Measurements from ENCODE around the gene SPAG7. TPM values are rescaled to one million over a fixed set of nuclear protein-coding genes. Genes with fewer than 3 reads are reported as not detected.

SPAG7 gene
- total RNA-seq, 2 experiments from 2014 or later, result 68.6 to 70.2 TPM

DNA sequence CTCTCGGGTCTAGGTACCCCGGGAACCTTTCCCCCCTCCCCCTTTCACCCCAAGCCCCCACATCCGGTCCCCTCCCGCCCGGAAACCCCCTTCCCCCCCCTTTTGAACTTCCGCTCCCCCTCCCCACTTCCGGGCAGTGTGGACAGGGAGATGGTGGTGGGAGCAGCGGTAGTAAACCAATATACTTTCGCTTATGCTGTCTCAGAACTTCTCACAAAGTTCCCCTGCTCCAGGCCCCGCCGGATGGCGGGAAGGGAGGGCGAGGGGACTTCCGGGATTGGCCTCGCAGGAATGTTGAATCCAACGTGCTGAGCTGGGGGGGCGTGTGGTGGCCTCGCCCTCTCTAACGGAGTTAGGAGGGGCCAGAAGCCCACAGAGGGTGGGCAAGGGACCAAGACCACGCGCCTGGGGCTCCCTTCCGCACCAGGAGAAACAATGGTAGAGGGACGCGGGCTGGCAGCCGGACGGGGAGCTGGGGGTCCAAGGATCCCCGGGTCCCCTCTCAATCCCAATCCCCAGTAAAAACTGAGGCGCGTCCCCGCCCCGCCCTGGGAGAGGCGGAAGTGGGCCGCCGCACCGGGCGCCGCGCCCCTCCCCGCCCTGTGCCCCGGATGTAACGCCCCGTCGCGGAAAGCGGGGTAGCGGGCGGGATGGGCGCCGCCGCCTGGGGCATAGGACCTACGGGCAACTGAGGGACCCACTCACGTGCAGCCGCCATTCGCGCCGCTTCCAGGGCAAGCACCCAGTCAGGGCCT lies 20.0 kb downstream of the SPAG7 start:
- peak overlapping the region; percentile 97 for H3K4me3 Mint-ChIP-seq
- peaks cover 45% of the 10 kb centered on the region for H3K36me3 Mint-ChIP-seq (ENCODE audit: low read depth)
- peak overlapping the region; percentile 99 for H3K27ac Mint-ChIP-seq
- intact Hi-C loops (cut with micrococcal nuclease), result loop anchor here (1.0 to 10.0 kb wide), 10 partner anchors 7 to 983 kb away; partner anchors contain the start of genes ARRB2, ATP2A3, CYB5D2 and INCA1
- CTCF ChIA-PET, result no interaction called here
- no peaks in the 10 kb centered on the region for H3K27me3 Mint-ChIP-seq (ENCODE audit: low read depth)
- H3K9me3 Mint-ChIP-seq, result no peaks in the 10 kb centered on the region
- peak; percentile 84 for DNase-seq
- peaks cover 49% of the 10 kb centered on the region for H3K4me1 Mint-ChIP-seq (ENCODE audit: low read depth)

DNA sequence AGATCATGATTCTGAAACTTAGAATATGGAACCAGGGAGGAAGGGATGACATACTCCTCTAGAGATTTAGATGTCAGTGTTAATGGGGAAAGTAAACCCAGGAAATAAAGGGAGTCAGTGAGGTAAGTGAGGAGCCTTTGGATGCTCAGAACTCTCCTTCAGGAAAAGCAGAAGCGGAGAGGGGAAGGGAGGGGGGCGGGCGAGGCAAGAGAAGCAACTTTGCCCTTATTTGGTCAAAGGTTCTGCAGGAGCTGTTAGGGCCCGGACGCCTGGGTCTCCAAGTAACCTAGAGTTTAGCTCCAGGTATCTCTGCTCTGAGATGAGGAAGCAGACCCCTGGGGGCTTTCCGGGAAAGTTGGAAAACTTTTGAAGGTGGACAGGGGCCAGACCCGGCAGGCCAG lies 20.6 kb downstream of the SPAG7 start:
- H3K27me3 Mint-ChIP-seq (ENCODE audit: low read depth), result no peaks in the 10 kb centered on the region

DNA sequence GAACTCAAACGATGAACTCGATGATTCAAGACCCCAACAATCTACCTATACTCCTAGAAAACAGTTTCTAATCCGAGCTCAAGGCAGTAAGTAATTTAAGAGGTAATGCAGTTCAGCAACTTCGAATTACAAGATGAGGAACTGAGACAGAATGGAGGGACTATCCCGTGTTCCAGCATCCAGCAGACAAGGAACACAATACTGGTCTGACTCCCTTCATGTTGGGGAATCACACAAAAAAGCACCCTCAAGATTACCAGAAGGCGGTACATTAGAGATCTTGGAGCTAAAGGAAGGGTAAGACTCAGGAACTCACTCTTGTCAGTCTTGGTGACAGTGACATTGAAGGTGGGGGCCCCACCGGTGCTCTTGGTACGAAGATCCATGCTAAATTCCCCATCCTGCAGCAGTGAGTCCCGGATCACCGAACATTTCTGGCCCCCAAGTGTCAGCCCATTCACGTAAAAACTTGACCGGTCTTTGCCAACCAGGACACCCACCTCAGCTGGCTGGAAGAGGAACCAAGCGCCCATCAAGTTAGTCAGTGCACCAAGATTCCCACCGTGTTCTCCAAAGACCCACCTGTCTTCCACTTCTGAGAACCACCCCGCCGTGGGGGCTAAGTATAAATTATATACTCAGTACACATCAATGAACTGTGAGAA lies 21.2 kb downstream of the SPAG7 start:
- CTCF ChIA-PET, result interaction anchor here (1.0 to 1.3 kb wide), 2 partner anchors 10 to 23 kb away, joined by 3 read pairs; no protein-coding TSS in a partner anchor
- no peak for DNase-seq
- Mint-ChIP-seq H3K9me3 (no peaks in the 10 kb centered on the region), H3K36me3 (ENCODE audit: low read depth) (peaks cover 55% of the 10 kb centered on the region), H3K27me3 (ENCODE audit: low read depth) (no peaks in the 10 kb centered on the region), H3K4me3 (peak overlapping the region; percentile 97), H3K4me1 (ENCODE audit: low read depth) (peaks cover 59% of the 10 kb centered on the region), H3K27ac (peak overlapping the region; percentile 99)
- intact Hi-C loops (cut with micrococcal nuclease), result loop anchor here (2.0 to 10.0 kb wide), 4 partner anchors 338 to 982 kb away; partner anchors contain the start of genes ATP2A3, CYB5D2, RABEP1 and UBE2G1

More for the DNA sequence above, 20.6 kb downstream of the SPAG7 start:
- no peak for DNase-seq
- H3K4me1 Mint-ChIP-seq (ENCODE audit: low read depth), result peaks cover 54% of the 10 kb centered on the region
- intact Hi-C loops (cut with micrococcal nuclease), result loop anchor here (2.0 to 10.0 kb wide), 4 partner anchors 338 to 982 kb away; partner anchors contain the start of genes ATP2A3, CYB5D2, RABEP1 and UBE2G1
- H3K9me3 Mint-ChIP-seq, result no peaks in the 10 kb centered on the region
- H3K4me3 Mint-ChIP-seq, result peak overlapping the region; percentile 97
- CTCF ChIA-PET, result interaction anchor here (1.0 kb wide), 1 partner anchor 9 kb away, joined by 3 read pairs; no protein-coding TSS in a partner anchor
- H3K36me3 Mint-ChIP-seq (ENCODE audit: low read depth), result peaks cover 50% of the 10 kb centered on the region
- H3K27ac Mint-ChIP-seq, result peak overlapping the region; percentile 99

DNA sequence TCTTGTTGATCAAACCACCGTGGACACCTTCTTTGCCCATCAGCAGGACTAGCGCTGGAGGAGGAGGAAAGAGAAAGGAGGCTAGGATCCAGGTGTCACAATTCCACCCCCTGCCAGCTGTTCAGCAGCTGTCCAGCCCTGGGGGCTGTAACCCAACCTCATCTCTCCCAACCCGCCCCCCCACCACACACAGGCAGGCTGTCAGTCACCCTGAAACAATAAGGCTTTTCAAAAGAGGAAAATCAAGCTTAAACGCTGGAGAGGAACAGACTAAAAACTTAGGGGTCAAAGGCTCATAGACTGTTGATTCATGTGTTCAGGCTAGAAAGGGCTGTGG lies 21.7 kb downstream of the SPAG7 start:
- no peaks in the 10 kb centered on the region for H3K27me3 Mint-ChIP-seq (ENCODE audit: low read depth)

DNA sequence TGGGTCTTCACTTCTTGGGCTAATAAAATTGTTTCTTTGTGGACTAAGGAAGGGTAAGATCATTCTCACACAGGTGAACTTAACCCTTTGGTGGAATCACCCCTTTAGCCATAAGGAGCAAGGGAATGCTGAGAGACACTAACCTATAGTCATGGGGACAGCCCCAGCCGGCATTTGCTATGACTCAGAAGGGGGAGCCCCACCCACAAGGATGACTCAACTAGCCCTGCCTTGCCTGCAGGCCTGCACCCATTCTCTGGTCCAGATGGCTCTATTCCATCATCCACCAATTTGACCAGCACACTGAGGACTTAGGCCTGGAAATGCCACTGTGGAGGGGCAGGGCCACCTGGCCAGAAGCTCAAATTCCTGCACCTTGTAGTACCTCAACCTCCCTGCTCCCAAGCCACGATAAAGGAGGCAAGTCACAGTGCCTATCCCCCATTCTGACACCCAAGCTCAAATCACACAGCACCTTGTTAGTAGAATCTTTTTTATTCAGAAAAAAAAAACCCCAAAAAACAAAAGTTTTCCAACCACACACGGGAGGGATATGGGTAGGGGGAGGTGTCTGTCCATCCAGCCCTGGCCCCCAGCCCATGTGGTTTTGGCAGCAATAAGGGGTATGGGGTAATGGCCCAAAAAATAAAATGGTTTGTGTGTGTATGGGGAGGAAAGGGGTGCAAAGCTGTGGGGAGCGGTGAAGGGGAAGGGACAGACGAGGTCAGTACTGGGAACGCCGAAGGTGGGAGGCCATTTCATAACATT lies 22.3 kb downstream of the SPAG7 start:
- H3K27me3 Mint-ChIP-seq (ENCODE audit: low read depth), result no peaks in the 10 kb centered on the region
- intact Hi-C loops (cut with micrococcal nuclease), result loop anchor here (5.0 to 10.0 kb wide), 3 partner anchors 339 to 981 kb away; partner anchors contain the start of genes ATP2A3, CYB5D2, RABEP1 and ZZEF1
- H3K36me3 Mint-ChIP-seq (ENCODE audit: low read depth), result peaks cover 66% of the 10 kb centered on the region
- CTCF ChIA-PET, result interaction anchor here (1.3 kb wide), 1 partner anchor 24 kb away, joined by 3 read pairs; no protein-coding TSS in a partner anchor
- peak; percentile 95 for DNase-seq
- H3K27ac Mint-ChIP-seq, result peak overlapping the region; percentile 99
- peaks cover 55% of the 10 kb centered on the region for H3K4me1 Mint-ChIP-seq (ENCODE audit: low read depth)
- peak overlapping the region; percentile 97 for H3K4me3 Mint-ChIP-seq
- no peaks in the 10 kb centered on the region for H3K9me3 Mint-ChIP-seq

More for the DNA sequence above, 21.7 kb downstream of the SPAG7 start:
- Mint-ChIP-seq H3K27ac (peak overlapping the region; percentile 99), H3K4me3 (peak overlapping the region; percentile 97), H3K9me3 (no peaks in the 10 kb centered on the region), H3K4me1 (ENCODE audit: low read depth) (peaks cover 59% of the 10 kb centered on the region), H3K36me3 (ENCODE audit: low read depth) (peaks cover 61% of the 10 kb centered on the region)
- CTCF ChIA-PET, result interaction anchor here (1.0 to 1.3 kb wide), 2 partner anchors 10 to 23 kb away, joined by 3 read pairs; no protein-coding TSS in a partner anchor
- DNase-seq, result no peak
- intact Hi-C loops (cut with micrococcal nuclease), result loop anchor here (2.0 to 10.0 kb wide), 4 partner anchors 339 to 981 kb away; partner anchors contain the start of genes ATP2A3, CYB5D2, RABEP1 and UBE2G1

DNA sequence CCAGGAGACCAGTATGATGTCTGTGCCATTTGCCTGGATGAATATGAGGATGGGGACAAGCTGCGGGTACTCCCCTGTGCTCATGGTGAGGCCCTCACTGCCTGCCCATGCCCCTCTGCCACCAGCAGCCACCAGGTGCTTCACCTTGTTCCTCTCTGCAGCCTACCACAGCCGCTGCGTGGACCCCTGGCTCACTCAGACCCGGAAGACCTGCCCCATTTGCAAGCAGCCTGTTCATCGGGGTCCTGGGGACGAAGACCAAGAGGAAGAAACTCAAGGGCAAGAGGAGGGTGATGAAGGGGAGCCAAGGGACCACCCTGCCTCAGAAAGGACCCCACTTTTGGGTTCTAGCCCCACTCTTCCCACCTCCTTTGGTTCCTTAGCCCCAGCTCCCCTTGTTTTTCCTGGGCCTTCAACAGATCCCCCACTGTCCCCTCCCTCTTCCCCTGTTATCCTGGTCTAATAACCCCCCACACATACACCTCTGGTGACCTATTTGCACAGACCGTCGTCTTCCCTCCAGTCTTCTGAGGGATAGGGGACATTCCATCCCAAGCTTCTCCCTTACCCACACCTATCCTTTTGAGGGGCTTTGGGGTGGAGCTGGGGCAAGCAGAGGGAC lies 23.0 kb downstream of the SPAG7 start:
- H3K27me3 Mint-ChIP-seq (ENCODE audit: low read depth), result no peaks in the 10 kb centered on the region
- no peaks in the 10 kb centered on the region for H3K9me3 Mint-ChIP-seq
- intact Hi-C loops (cut with micrococcal nuclease), result loop anchor here (5.0 to 10.0 kb wide), 3 partner anchors 340 to 980 kb away; partner anchors contain the start of genes ATP2A3, CYB5D2, RABEP1 and ZZEF1
- peak overlapping the region; percentile 97 for H3K4me3 Mint-ChIP-seq
- CTCF ChIA-PET, result no interaction called here
- H3K36me3 Mint-ChIP-seq (ENCODE audit: low read depth), result peaks cover 69% of the 10 kb centered on the region
- peaks cover 55% of the 10 kb centered on the region for H3K4me1 Mint-ChIP-seq (ENCODE audit: low read depth)
- DNase-seq, result peak; percentile 36
- H3K27ac Mint-ChIP-seq, result peak overlapping the region; percentile 99

DNA sequence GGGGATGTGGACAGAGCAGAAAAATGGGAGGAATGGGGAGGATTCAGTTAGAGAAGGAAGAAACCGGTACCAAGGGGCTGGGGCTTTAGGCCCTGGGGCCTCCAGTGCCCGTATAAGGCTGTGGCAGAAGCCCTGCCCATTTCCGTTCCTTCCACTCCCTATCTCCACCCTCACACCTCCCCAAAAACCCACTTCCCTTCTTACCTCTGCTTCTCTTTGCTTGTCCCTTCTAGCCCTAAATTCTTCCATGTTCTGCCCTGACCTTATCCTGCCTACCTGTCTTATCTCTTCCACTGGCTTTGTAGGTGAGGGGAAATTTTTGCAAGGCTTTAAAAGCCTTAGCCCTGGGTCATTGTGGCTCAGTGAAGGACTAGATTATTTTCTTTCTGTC lies 23.5 kb downstream of the SPAG7 start:
- Mint-ChIP-seq H3K9me3 (no peaks in the 10 kb centered on the region), H3K4me3 (peak overlapping the region; percentile 97), H3K27me3 (ENCODE audit: low read depth) (no peaks in the 10 kb centered on the region), H3K4me1 (ENCODE audit: low read depth) (peaks cover 55% of the 10 kb centered on the region), H3K27ac (peak overlapping the region; percentile 99), H3K36me3 (ENCODE audit: low read depth) (peaks cover 71% of the 10 kb centered on the region)
- CTCF ChIA-PET, result interaction anchor here (0.6 kb wide), 1 partner anchor 120 kb away, joined by 3 read pairs; no protein-coding TSS in a partner anchor
- intact Hi-C loops (cut with micrococcal nuclease), result loop anchor here (10.0 kb wide), 2 partner anchors 341 to 979 kb away; partner anchors contain the start of genes ATP2A3 and RABEP1
- DNase-seq, result peak; percentile 73

DNA sequence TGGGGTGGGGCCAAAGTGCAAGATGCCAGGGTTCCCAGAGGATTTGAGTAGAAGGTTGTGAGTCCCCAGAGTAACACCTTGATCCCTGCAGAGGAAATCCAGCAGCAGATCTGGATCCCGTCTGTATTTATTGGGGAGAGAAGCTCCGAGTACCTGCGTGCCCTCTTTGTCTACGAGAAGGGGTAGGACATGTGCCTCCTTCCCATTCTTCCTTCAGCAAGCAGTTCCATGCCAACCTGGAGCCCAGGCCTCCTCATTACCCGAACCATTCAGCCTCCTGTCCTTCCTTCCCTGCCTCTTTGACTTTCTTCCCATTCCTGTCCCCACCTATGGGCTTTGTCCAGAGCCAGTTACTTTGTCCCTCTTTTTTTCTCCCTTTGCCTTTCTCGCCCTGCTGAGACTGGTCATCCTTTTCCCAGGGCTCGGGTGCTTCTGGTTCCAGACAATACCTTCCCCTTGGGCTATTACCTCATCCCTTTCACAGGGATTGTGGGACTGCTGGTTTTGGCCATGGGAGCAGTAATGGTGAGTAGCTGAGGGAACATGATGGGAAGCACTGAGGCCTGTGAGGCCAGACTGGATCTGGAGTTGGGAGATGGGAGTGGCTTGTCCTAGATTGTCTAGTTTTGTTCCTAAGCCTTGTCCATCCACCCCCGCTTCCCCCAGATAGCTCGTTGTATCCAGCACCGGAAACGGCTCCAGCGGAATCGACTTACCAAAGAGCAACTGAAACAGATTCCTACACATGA lies 24.7 kb downstream of the SPAG7 start:
- CTCF ChIA-PET, result no interaction called here
- H3K36me3 Mint-ChIP-seq (ENCODE audit: low read depth), result peaks cover 78% of the 10 kb centered on the region
- DNase-seq, result no peak
- intact Hi-C loops (cut with micrococcal nuclease), result loop anchor here (10.0 kb wide), 2 partner anchors 342 to 978 kb away; partner anchors contain the start of genes ATP2A3 and RABEP1
- peak overlapping the region; percentile 99 for H3K27ac Mint-ChIP-seq
- H3K27me3 Mint-ChIP-seq (ENCODE audit: low read depth), result no peaks in the 10 kb centered on the region
- H3K4me3 Mint-ChIP-seq, result peak overlapping the region; percentile 40
- no peaks in the 10 kb centered on the region for H3K9me3 Mint-ChIP-seq
- H3K4me1 Mint-ChIP-seq (ENCODE audit: low read depth), result peaks cover 64% of the 10 kb centered on the region

DNA sequence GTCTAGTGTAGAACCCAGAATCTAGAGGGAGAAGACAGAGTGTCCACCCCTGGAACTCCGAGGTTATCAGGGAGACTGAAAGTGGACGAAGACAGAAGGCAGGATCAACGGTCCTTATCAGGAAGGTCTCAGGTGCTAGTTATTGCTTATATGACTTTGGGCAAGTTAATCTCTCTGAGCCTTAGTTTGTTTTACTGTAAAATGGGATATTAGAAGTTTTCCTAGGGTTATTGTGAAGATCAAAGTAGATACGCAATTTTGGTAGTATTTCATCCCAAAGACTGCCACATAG lies 26.4 kb downstream of the SPAG7 start:
- Mint-ChIP-seq H3K4me1 (ENCODE audit: low read depth) (peaks cover 64% of the 10 kb centered on the region), H3K36me3 (ENCODE audit: low read depth) (peaks cover 71% of the 10 kb centered on the region)
- CTCF ChIA-PET, result no interaction called here

DNA sequence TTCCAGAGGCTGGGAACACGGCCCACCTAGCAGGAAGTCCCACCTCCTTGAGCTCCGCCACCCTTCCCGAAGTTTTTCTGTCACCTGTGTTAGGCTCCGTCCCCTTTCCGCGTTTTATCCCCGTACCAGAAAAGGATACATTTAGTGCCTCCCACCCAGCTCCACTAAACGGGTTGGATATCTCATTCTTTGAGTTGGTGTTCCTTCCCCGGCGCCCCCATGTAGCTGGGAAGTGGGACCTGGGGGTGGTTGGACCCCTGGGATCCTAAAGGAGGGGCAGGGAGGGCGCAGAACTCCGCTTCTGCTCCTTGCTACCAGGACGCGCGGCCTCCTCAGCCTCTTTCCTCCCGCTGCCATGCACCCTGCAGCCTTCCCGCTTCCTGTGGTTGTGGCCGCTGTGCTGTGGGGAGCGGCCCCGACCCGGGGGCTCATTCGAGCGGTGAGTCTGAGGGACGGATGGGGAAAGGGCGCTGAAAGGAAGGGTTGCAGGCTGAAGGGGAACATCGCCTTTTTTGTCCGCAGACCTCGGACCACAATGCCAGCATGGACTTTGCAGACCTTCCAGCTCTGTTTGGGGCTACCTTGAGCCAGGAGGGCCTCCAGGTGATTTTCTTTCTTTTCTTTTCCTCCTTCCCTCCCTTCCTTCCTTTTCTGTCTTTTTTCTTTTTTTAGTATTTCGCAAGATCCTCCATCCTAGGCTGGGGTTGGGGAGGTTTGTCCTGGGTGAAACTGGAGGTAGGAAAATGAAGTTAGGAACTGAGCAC lies 26.9 kb downstream of the SPAG7 start:
- intact Hi-C loops (cut with micrococcal nuclease), result loop anchor here (1.0 to 10.0 kb wide), 11 partner anchors 8 to 976 kb away; partner anchors contain the start of genes ARRB2, ATP2A3, C17orf107 and CAMTA2
- Mint-ChIP-seq H3K36me3 (ENCODE audit: low read depth) (peaks cover 69% of the 10 kb centered on the region), H3K4me1 (ENCODE audit: low read depth) (peaks cover 64% of the 10 kb centered on the region), H3K27me3 (ENCODE audit: low read depth) (no peaks in the 10 kb centered on the region), H3K27ac (peak overlapping the region; percentile 99), H3K9me3 (no peaks in the 10 kb centered on the region), H3K4me3 (peak overlapping the region; percentile 94)
- peak; percentile 69 for DNase-seq
- CTCF ChIA-PET, result interaction anchor here (0.7 to 2.8 kb wide), 5 partner anchors 11 to 151 kb away, joined by 3 to 15 read pairs (median 4); partner anchors contain the start of gene SPAG7

More for the DNA sequence above, 26.4 kb downstream of the SPAG7 start:
- intact Hi-C loops (cut with micrococcal nuclease), result loop anchor here (2.0 to 10.0 kb wide), 7 partner anchors 32 to 976 kb away; partner anchors contain the start of genes ARRB2, ATP2A3, C17orf107 and MED11
- no peaks in the 10 kb centered on the region for H3K9me3 Mint-ChIP-seq
- peak overlapping the region; percentile 99 for H3K27ac Mint-ChIP-seq
- no peak for DNase-seq
- no peaks in the 10 kb centered on the region for H3K27me3 Mint-ChIP-seq (ENCODE audit: low read depth)
- H3K4me3 Mint-ChIP-seq, result peak overlapping the region; percentile 94

Measured in activated naive CD4-positive, alpha-beta T cell treated with anti-CD3 and anti-CD28 coated beads for 36 hours (primary cell).